Spleen (tissue), 11 donors: ENCODE data around the gene FMNL1. TPM values are rescaled to one million over a fixed set of nuclear protein-coding genes. Genes with fewer than 3 reads are reported as not detected.
A peak's percentile ranks its signal among the peaks of the same experiment; 100 is the strongest.

Source experiments
- DNase-seq: peaks from one replicate; pipeline ENCODE4 v3.0.0-alpha.2; 2020
- H3K27ac ChIP-seq, 8 donors: fragments of 200-600 bp; sonication (generic) in 7 of 8; 1 replicate in 4 of 8; 2 replicates in 4 of 8; pipeline versions ENCODE4 v1.5.0 to v1.8.0; 2016 to 2021; ENCODE audit warnings: inconsistent platforms in 4 of 8, mild to moderate bottlenecking in 4 of 8, moderate library complexity in 1 of 8
- H3K27me3 ChIP-seq, 7 donors: fragments of 200-600 bp; sonication (generic) in 6 of 7; replicated peaks in 1 of 7; 1 replicate in 4 of 7; 2 replicates in 3 of 7; pipeline versions ENCODE4 v1.5.0 to v1.8.0; 2016 to 2021; ENCODE audit warnings: inconsistent platforms in 3 of 7, mild to moderate bottlenecking in 1 of 7
- H3K36me3 ChIP-seq, 6 donors: fragments of 200-600 bp; sonication (generic) in 5 of 6; 1 replicate in 4 of 6; 2 replicates in 2 of 6; pipeline versions ENCODE4 v1.5.0 to v1.8.0; 2016 to 2021; ENCODE audit warnings: inconsistent platforms in 2 of 6
- H3K4me1 ChIP-seq, 6 donors: fragments of 200-600 bp; sonication (generic) in 5 of 6; 1 replicate in 3 of 6; 2 replicates in 3 of 6; pipeline versions ENCODE4 v1.5.0 to v1.8.0; 2016 to 2021; ENCODE audit warnings: inconsistent platforms in 3 of 6
- H3K4me3 ChIP-seq, 8 donors: fragments of 200-600 bp; sonication (generic) in 7 of 8; 1 replicate in 4 of 8; 2 replicates in 4 of 8; pipeline versions ENCODE4 v1.5.0 to v1.8.0; 2016 to 2021; ENCODE audit warnings: inconsistent platforms in 4 of 8, mild to moderate bottlenecking in 4 of 8, moderate library complexity in 2 of 8
- H3K9me3 ChIP-seq, 8 donors: fragments of 200-600 bp; sonication (generic) in 7 of 8; 1 replicate in 4 of 8; 2 replicates in 4 of 8; pipeline versions ENCODE4 v1.5.0 to v1.8.0; 2016 to 2021; ENCODE audit warnings: inconsistent platforms in 4 of 8
- POLR2A ChIP-seq, 3 donors: fragments of 450-650 bp; IDR thresholded peaks; one replicate each; pipeline ENCODE4 v1.5.1; 2017; ENCODE audit warnings: antibody characterized with exemption in 3 of 3, mild to moderate bottlenecking in 1 of 3
- POLR2AphosphoS5 ChIP-seq, 3 donors: sonication (generic); formaldehyde crosslinking; IDR thresholded peaks; one replicate each; pipeline ENCODE4 v1.5.1; 2017; ENCODE audit warnings: antibody characterized with exemption in 3 of 3
- WGBS, 5 donors: extraction: QIAGEN DNeasy Blood & Tissue Kit in 3 of 5; methylation state at CpG; one replicate each; pipeline versions ENCODE4 v1.1.5 to v1.1.7; 2013 to 2018; 5-methylcytosine and 5-hydroxymethylcytosine counted together
- intact Hi-C: fragments of 100-400 bp; cut with DNase I; formaldehyde crosslinking; loops from one replicate; pipeline ENCODE4 v1.15.0; 2023; ENCODE audit warnings: low total_unique reads
- polyA plus RNA-seq, 3 donors: library from polyadenylated mRNA; stranded (reverse); fragments of 200-250 nt; gene quantifications; one replicate each; pipeline ENCODE4 v1.2.1, GENCODE V29; 2013
- total RNA-seq, 7 donors: library from RNA; depleted of rRNA in 3 of 7; stranded (reverse); fragments of >200 nt in 3 of 7; fragmentation: NEBNext Ultra II Directional in 4 of 7; extraction: Animal tissue kit (Norgen Biotek cat#: 25700) in 4 of 7; gene quantifications; one replicate each; pipeline versions ENCODE4 v1.1.0 to v1.2.1, GENCODE V29; 2016 to 2021
- TF ChIP-seq, protein P1 (sequence below), 11 experiments: fragments of 200-600 bp in 7 of 11; fragments of 450-650 bp in 4 of 11; sonication (generic) in 4 of 11; IDR thresholded peaks in 8 of 11; conservative IDR thresholded peaks in 3 of 11; 1 replicate in 7 of 11; 2 replicates in 4 of 11; pipeline versions ENCODE4 v1.4.0 to v1.8.0; 2016 to 2021; ENCODE audit warnings: antibody characterized with exemption in 11 of 11, inconsistent platforms in 4 of 11, mild to moderate bottlenecking in 1 of 11
- donor health status: healthy with polysubstance abuse.
- donor health status: DM: no; HTN: no; CAD: no; lungs with moderate emphysema.
- donor health status: DM: no; HTN: no; CAD: no.
- donor health status: Bipolar disorder and iron deficiency.
- donor health status: healthy.
- donor health status: DM: no; HTN: no; CAD: no.
- donor health status: DM: yes; HTN: yes; CAD: no.

The FMNL1 gene
- total and polyA plus RNA-seq, 10 donors, result 40.8 to 281 (median 142) TPM

DNA sequence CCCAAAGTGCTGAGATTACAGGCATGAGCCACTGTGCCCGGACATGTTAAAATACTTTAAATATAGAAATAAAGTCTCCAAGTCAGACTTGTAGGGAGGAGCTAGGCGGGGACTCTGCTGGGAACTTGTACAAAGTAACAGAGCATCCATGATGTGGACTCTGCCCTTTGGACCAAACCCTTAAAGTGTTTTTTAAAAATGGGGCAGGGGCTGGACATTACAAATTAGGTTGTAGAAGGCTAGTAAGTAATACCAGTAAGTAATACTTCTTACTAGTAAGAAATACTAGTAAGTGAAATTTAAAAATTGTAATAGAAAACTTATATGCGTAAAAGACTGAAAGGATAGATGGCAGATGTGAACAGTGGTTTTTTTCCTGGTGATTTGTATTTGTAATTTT lies 49.9 kb downstream of the FMNL1 start:
- TF ChIP-seq, protein P1, sequence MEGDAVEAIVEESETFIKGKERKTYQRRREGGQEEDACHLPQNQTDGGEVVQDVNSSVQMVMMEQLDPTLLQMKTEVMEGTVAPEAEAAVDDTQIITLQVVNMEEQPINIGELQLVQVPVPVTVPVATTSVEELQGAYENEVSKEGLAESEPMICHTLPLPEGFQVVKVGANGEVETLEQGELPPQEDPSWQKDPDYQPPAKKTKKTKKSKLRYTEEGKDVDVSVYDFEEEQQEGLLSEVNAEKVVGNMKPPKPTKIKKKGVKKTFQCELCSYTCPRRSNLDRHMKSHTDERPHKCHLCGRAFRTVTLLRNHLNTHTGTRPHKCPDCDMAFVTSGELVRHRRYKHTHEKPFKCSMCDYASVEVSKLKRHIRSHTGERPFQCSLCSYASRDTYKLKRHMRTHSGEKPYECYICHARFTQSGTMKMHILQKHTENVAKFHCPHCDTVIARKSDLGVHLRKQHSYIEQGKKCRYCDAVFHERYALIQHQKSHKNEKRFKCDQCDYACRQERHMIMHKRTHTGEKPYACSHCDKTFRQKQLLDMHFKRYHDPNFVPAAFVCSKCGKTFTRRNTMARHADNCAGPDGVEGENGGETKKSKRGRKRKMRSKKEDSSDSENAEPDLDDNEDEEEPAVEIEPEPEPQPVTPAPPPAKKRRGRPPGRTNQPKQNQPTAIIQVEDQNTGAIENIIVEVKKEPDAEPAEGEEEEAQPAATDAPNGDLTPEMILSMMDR (IDR thresholded peaks at IDR 0.05 in 8 of 11, conservative IDR thresholded peaks at IDR 0.05 in 3 of 11), result no peak
- no peak for TF ChIP-seq POLR2A (IDR thresholded peaks at IDR 0.05)
- TF ChIP-seq POLR2AphosphoS5 (IDR thresholded peaks at IDR 0.05), result no peak
- H3K36me3 ChIP-seq, result peaks cover 7 to 91% (median 76%) of the 10 kb centered on the region in 6 donors
- no peak overlapping the region for H3K27ac ChIP-seq
- no peaks in the 10 kb centered on the region for H3K27me3 ChIP-seq
- H3K4me1 ChIP-seq, result no peaks in the 10 kb centered on the region
- H3K9me3 ChIP-seq, result no peaks in the 10 kb centered on the region
- DNase-seq, result no peak
- H3K4me3 ChIP-seq, result no peak overlapping the region
- intact Hi-C loops, result no loop called here
- WGBS, 5 donors, result 91 to 98% (median 94%) methylated on average over 3 of the region's 3 CpGs

DNA sequence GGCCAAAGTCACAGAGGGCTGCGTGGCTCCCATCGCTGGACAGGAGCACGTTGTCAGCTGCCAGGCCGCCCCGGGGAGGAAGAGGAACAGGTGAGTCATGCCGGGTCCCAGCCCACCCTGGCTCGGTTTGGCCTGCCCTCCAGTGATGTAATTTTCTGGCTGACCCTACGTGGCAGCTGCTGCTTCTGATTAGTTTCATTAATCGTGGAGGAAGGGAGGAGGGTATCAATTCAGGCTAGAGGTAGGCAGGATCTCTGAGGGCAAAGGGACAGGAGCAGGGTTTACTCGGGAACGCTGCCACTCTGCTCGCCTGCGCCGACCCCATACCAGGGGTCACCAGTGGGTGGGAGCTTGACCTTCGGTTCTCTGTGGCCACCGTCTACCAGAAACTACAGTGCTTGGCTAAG lies 51.9 kb downstream of the FMNL1 start:
- peaks cover 6 to 18% (median 13%) of the 10 kb centered on the region in 6 donors for H3K4me1 ChIP-seq
- no peak overlapping the region for H3K27ac ChIP-seq
- H3K27me3 ChIP-seq, result no peaks in the 10 kb centered on the region
- 83 to 97% (median 88%) methylated on average over 14 to 16 of the region's 16 CpGs for WGBS, 5 donors
- H3K9me3 ChIP-seq, result no peaks in the 10 kb centered on the region
- H3K4me3 ChIP-seq, result no peak overlapping the region
- peaks cover 5 to 76% (median 57%) of the 10 kb centered on the region in 6 donors for H3K36me3 ChIP-seq
- intact Hi-C loops, result no loop called here
- no peak for DNase-seq
- TF ChIP-seq, protein P1 (IDR thresholded peaks at IDR 0.05 in 8 of 11, conservative IDR thresholded peaks at IDR 0.05 in 3 of 11), result no peak
- TF ChIP-seq POLR2AphosphoS5 (IDR thresholded peaks at IDR 0.05), result peak in 2 of 3 donors; percentile 19 to 21

DNA sequence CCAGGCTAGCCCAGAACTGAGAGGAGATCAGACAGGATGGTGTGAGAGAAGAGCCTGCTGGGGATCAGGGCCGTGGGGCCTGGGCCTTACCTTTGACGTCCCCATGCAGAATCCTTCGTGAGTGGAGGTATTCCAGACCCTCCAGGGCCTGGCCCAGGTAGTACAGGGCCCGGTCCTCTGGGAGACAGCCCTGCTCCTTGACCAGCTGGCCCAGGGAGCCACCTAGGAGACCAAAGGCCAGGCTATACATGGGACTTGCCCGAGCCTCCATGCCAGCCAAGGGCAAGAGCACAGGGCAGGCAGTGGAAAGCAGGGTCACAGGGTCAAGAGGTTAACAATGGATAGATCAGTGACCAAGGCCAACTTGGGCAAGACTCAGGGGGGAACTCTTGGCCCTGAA lies 52.3 kb downstream of the FMNL1 start:
- H3K4me3 ChIP-seq, result no peak overlapping the region
- DNase-seq, result no peak
- peaks cover 6 to 20% (median 13%) of the 10 kb centered on the region in 6 donors for H3K4me1 ChIP-seq
- no peaks in the 10 kb centered on the region for H3K27me3 ChIP-seq
- H3K27ac ChIP-seq, result no peak overlapping the region
- intact Hi-C loops, result no loop called here
- peaks cover 5 to 76% (median 54%) of the 10 kb centered on the region in 6 donors for H3K36me3 ChIP-seq
- TF ChIP-seq POLR2AphosphoS5 (IDR thresholded peaks at IDR 0.05) (peak in 1 of 3 donors; percentile 7), POLR2A (IDR thresholded peaks at IDR 0.05) (no peak)
- H3K9me3 ChIP-seq, result no peaks in the 10 kb centered on the region
- 71 to 95% (median 89%) methylated on average over 1 to 5 of the region's 5 CpGs for WGBS, 5 donors

DNA sequence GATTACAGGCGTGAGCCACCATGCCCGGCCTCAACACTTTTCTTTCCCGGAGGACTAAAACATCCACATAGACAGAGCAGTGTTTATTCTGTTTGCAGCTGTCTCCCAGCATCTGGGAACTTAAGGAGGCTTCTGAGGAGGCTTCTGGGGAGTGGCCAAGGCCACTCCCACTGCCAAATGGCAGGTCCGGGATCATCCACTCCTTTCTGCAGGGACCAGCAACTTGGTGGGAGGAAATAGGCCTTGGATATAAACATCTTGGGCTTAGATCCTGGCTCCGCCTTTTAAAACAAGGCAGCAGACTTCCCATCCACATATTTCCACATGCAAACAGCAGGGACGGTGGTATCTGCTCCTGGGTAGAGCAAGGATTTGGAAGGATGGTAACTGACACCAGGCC lies 54.3 kb downstream of the FMNL1 start:
- Histone ChIP-seq H3K27me3 (no peaks in the 10 kb centered on the region), H3K4me3 (no peak overlapping the region), H3K36me3 (peaks cover 5 to 76% (median 43%) of the 10 kb centered on the region in 6 donors), H3K9me3 (no peaks in the 10 kb centered on the region), H3K4me1 (peaks cover 6 to 20% (median 13%) of the 10 kb centered on the region in 6 donors), H3K27ac (peak overlapping the region in 1 of 8 donors; percentile 12)
- TF ChIP-seq POLR2AphosphoS5 (IDR thresholded peaks at IDR 0.05) (no peak), POLR2A (IDR thresholded peaks at IDR 0.05) (no peak)
- TF ChIP-seq, protein P1 (IDR thresholded peaks at IDR 0.05 in 8 of 11, conservative IDR thresholded peaks at IDR 0.05 in 3 of 11), result no peak
- WGBS, 5 donors, result 69 to 80% (median 76%) methylated on average over 6 of the region's 6 CpGs
- DNase-seq, result no peak
- intact Hi-C loops, result loop anchor here (5.0 kb wide), 1 partner anchor 59 kb away; no protein-coding TSS in a partner anchor
